ENCODE data around the gene LMOD3. TPM values are rescaled to one million over a fixed set of nuclear protein-coding genes. Genes with fewer than 3 reads are reported as not detected.

LMOD3 gene
- total RNA-seq, 1 donor from 2014 or later = not detected

GRCh38 chr3:69119681-69120080, 2.7 kb downstream of the LMOD3 start:
- peaks cover 7% of the 10 kb centered on the region for H3K27me3 Mint-ChIP-seq (ENCODE audit: insufficient read depth)
- H3K4me1 Mint-ChIP-seq (ENCODE audit: low read depth) = peaks cover 7% of the 10 kb centered on the region
- DNase-seq (ENCODE audit: low spot score) = no peak
- no peak overlapping the region for H3K4me3 Mint-ChIP-seq
- no peaks in the 10 kb centered on the region for H3K36me3 Mint-ChIP-seq (ENCODE audit: low read depth)
- intact Hi-C loops (cut with micrococcal nuclease) = loop anchor here (5.0 kb wide), 1 partner anchor 828 kb away; no protein-coding TSS in a partner anchor
- H3K9me3 Mint-ChIP-seq = no peaks in the 10 kb centered on the region
- no peak overlapping the region for H3K27ac Mint-ChIP-seq

- no peak overlapping the region for H3K27ac Mint-ChIP-seq
- H3K4me3 Mint-ChIP-seq = no peak overlapping the region
- H3K27me3 Mint-ChIP-seq (ENCODE audit: insufficient read depth) = peaks cover 7% of the 10 kb centered on the region
- H3K9me3 Mint-ChIP-seq = no peaks in the 10 kb centered on the region
- H3K36me3 Mint-ChIP-seq (ENCODE audit: low read depth) = no peaks in the 10 kb centered on the region
- peaks cover 7% of the 10 kb centered on the region for H3K4me1 Mint-ChIP-seq (ENCODE audit: low read depth)
- intact Hi-C loops (cut with micrococcal nuclease) = no loop called here
- no peak for DNase-seq (ENCODE audit: low spot score)
These were observed 3.3 kb downstream of the LMOD3 start for GRCh38 chr3:69119138-69119537.

GRCh38 chr3:69118555-69118954, 3.8 kb downstream of the LMOD3 start:
- no peaks in the 10 kb centered on the region for H3K36me3 Mint-ChIP-seq (ENCODE audit: low read depth)
- intact Hi-C loops (cut with micrococcal nuclease) = no loop called here
- H3K27me3 Mint-ChIP-seq (ENCODE audit: insufficient read depth) = peaks cover 3% of the 10 kb centered on the region
- H3K4me3 Mint-ChIP-seq = no peak overlapping the region
- H3K27ac Mint-ChIP-seq = no peak overlapping the region
- H3K4me1 Mint-ChIP-seq (ENCODE audit: low read depth) = peaks cover 11% of the 10 kb centered on the region
- no peak for DNase-seq (ENCODE audit: low spot score)
- H3K9me3 Mint-ChIP-seq = no peaks in the 10 kb centered on the region

GRCh38 chr3:69116897-69117296, 5.5 kb downstream of the LMOD3 start:
- Mint-ChIP-seq H3K4me1 (ENCODE audit: low read depth) (peaks cover 13% of the 10 kb centered on the region), H3K4me3 (no peak overlapping the region), H3K36me3 (ENCODE audit: low read depth) (peaks cover 2% of the 10 kb centered on the region), H3K27ac (no peak overlapping the region), H3K9me3 (no peaks in the 10 kb centered on the region), H3K27me3 (ENCODE audit: insufficient read depth) (peaks cover 2% of the 10 kb centered on the region)
- DNase-seq (ENCODE audit: low spot score) = no peak
- intact Hi-C loops (cut with micrococcal nuclease) = no loop called here

- H3K36me3 Mint-ChIP-seq (ENCODE audit: low read depth) = peaks cover 2% of the 10 kb centered on the region
- H3K27me3 Mint-ChIP-seq (ENCODE audit: insufficient read depth) = no peaks in the 10 kb centered on the region
- intact Hi-C loops (cut with micrococcal nuclease) = no loop called here
- no peak overlapping the region for H3K27ac Mint-ChIP-seq
- H3K4me3 Mint-ChIP-seq = no peak overlapping the region
- no peaks in the 10 kb centered on the region for H3K9me3 Mint-ChIP-seq
- no peak for DNase-seq (ENCODE audit: low spot score)
- H3K4me1 Mint-ChIP-seq (ENCODE audit: low read depth) = peaks cover 12% of the 10 kb centered on the region
These were observed 6.2 kb downstream of the LMOD3 start for GRCh38 chr3:69116162-69116561.

GRCh38 chr3:69115731-69116130, 6.7 kb downstream of the LMOD3 start:
- peaks cover 2% of the 10 kb centered on the region for H3K36me3 Mint-ChIP-seq (ENCODE audit: low read depth)
- intact Hi-C loops (cut with micrococcal nuclease) = no loop called here
- H3K27me3 Mint-ChIP-seq (ENCODE audit: insufficient read depth) = no peaks in the 10 kb centered on the region
- H3K27ac Mint-ChIP-seq = no peak overlapping the region
- DNase-seq (ENCODE audit: low spot score) = no peak
- H3K4me3 Mint-ChIP-seq = no peak overlapping the region
- H3K4me1 Mint-ChIP-seq (ENCODE audit: low read depth) = peaks cover 12% of the 10 kb centered on the region
- H3K9me3 Mint-ChIP-seq = no peaks in the 10 kb centered on the region

- no peaks in the 10 kb centered on the region for H3K27me3 Mint-ChIP-seq (ENCODE audit: insufficient read depth)
- no peak for DNase-seq (ENCODE audit: low spot score)
- H3K27ac Mint-ChIP-seq = no peak overlapping the region
- intact Hi-C loops (cut with micrococcal nuclease) = no loop called here
- no peaks in the 10 kb centered on the region for H3K9me3 Mint-ChIP-seq
- H3K36me3 Mint-ChIP-seq (ENCODE audit: low read depth) = peaks cover 2% of the 10 kb centered on the region
- peaks cover 11% of the 10 kb centered on the region for H3K4me1 Mint-ChIP-seq (ENCODE audit: low read depth)
- no peak overlapping the region for H3K4me3 Mint-ChIP-seq
These were observed 8.9 kb downstream of the LMOD3 start for GRCh38 chr3:69113536-69113935.

- Mint-ChIP-seq H3K4me3 (no peak overlapping the region), H3K36me3 (ENCODE audit: low read depth) (peaks cover 6% of the 10 kb centered on the region), H3K27me3 (ENCODE audit: insufficient read depth) (no peaks in the 10 kb centered on the region), H3K9me3 (no peaks in the 10 kb centered on the region), H3K27ac (no peak overlapping the region), H3K4me1 (ENCODE audit: low read depth) (peaks cover 16% of the 10 kb centered on the region)
- no peak for DNase-seq (ENCODE audit: low spot score)
- intact Hi-C loops (cut with micrococcal nuclease) = no loop called here
These were observed 11.4 kb downstream of the LMOD3 start for GRCh38 chr3:69110941-69111546.

GRCh38 chr3:69108811-69109210, 13.6 kb downstream of the LMOD3 start:
- Mint-ChIP-seq H3K9me3 (no peaks in the 10 kb centered on the region), H3K4me1 (ENCODE audit: low read depth) (peaks cover 22% of the 10 kb centered on the region), H3K4me3 (no peak overlapping the region), H3K27ac (no peak overlapping the region), H3K36me3 (ENCODE audit: low read depth) (peaks cover 23% of the 10 kb centered on the region), H3K27me3 (ENCODE audit: insufficient read depth) (no peaks in the 10 kb centered on the region)
- intact Hi-C loops (cut with micrococcal nuclease) = no loop called here
- DNase-seq (ENCODE audit: low spot score) = no peak

- H3K36me3 Mint-ChIP-seq (ENCODE audit: low read depth) = peaks cover 31% of the 10 kb centered on the region
- no peak overlapping the region for H3K27ac Mint-ChIP-seq
- no peak for DNase-seq (ENCODE audit: low spot score)
- H3K4me1 Mint-ChIP-seq (ENCODE audit: low read depth) = peaks cover 27% of the 10 kb centered on the region
- no peaks in the 10 kb centered on the region for H3K27me3 Mint-ChIP-seq (ENCODE audit: insufficient read depth)
- no peaks in the 10 kb centered on the region for H3K9me3 Mint-ChIP-seq
- no peak overlapping the region for H3K4me3 Mint-ChIP-seq
- intact Hi-C loops (cut with micrococcal nuclease) = loop anchor here (2.0 kb wide), 1 partner anchor 25 kb away; no protein-coding TSS in a partner anchor
These were observed 14.6 kb downstream of the LMOD3 start for GRCh38 chr3:69107841-69108240.

- peaks cover 34% of the 10 kb centered on the region for H3K4me1 Mint-ChIP-seq (ENCODE audit: low read depth)
- intact Hi-C loops (cut with micrococcal nuclease) = loop anchor here (1.0 kb wide), 1 partner anchor 10 kb away; no protein-coding TSS in a partner anchor
- H3K27me3 Mint-ChIP-seq (ENCODE audit: insufficient read depth) = no peaks in the 10 kb centered on the region
- H3K27ac Mint-ChIP-seq = no peak overlapping the region
- no peaks in the 10 kb centered on the region for H3K9me3 Mint-ChIP-seq
- no peak for DNase-seq (ENCODE audit: low spot score)
- H3K36me3 Mint-ChIP-seq (ENCODE audit: low read depth) = peaks cover 44% of the 10 kb centered on the region
- no peak overlapping the region for H3K4me3 Mint-ChIP-seq
These were observed 17.1 kb downstream of the LMOD3 start for GRCh38 chr3:69105320-69105719.

GRCh38 chr3:69104586-69104985, 17.8 kb downstream of the LMOD3 start:
- no peaks in the 10 kb centered on the region for H3K9me3 Mint-ChIP-seq
- no peak for DNase-seq (ENCODE audit: low spot score)
- no peaks in the 10 kb centered on the region for H3K27me3 Mint-ChIP-seq (ENCODE audit: insufficient read depth)
- H3K36me3 Mint-ChIP-seq (ENCODE audit: low read depth) = peaks cover 50% of the 10 kb centered on the region
- H3K27ac Mint-ChIP-seq = no peak overlapping the region
- peaks cover 41% of the 10 kb centered on the region for H3K4me1 Mint-ChIP-seq (ENCODE audit: low read depth)
- H3K4me3 Mint-ChIP-seq = no peak overlapping the region
- intact Hi-C loops (cut with micrococcal nuclease) = no loop called here

GRCh38 chr3:69103123-69103522, 19.3 kb downstream of the LMOD3 start:
- H3K36me3 Mint-ChIP-seq (ENCODE audit: low read depth) = peaks cover 54% of the 10 kb centered on the region
- no peak overlapping the region for H3K27ac Mint-ChIP-seq
- no peaks in the 10 kb centered on the region for H3K9me3 Mint-ChIP-seq
- DNase-seq (ENCODE audit: low spot score) = no peak
- peaks cover 49% of the 10 kb centered on the region for H3K4me1 Mint-ChIP-seq (ENCODE audit: low read depth)
- intact Hi-C loops (cut with micrococcal nuclease) = no loop called here
- no peaks in the 10 kb centered on the region for H3K27me3 Mint-ChIP-seq (ENCODE audit: insufficient read depth)
- H3K4me3 Mint-ChIP-seq = no peak overlapping the region

GRCh38 chr3:69102384-69102783, 20.0 kb downstream of the LMOD3 start:
- peaks cover 54% of the 10 kb centered on the region for H3K36me3 Mint-ChIP-seq (ENCODE audit: low read depth)
- H3K27ac Mint-ChIP-seq = peak overlapping the region; percentile 9
- intact Hi-C loops (cut with micrococcal nuclease) = no loop called here
- H3K4me1 Mint-ChIP-seq (ENCODE audit: low read depth) = peaks cover 49% of the 10 kb centered on the region
- no peaks in the 10 kb centered on the region for H3K9me3 Mint-ChIP-seq
- no peak overlapping the region for H3K4me3 Mint-ChIP-seq
- no peak for DNase-seq (ENCODE audit: low spot score)
- no peaks in the 10 kb centered on the region for H3K27me3 Mint-ChIP-seq (ENCODE audit: insufficient read depth)
